ENCODE measurements around the gene HOGA1.

DNA sequence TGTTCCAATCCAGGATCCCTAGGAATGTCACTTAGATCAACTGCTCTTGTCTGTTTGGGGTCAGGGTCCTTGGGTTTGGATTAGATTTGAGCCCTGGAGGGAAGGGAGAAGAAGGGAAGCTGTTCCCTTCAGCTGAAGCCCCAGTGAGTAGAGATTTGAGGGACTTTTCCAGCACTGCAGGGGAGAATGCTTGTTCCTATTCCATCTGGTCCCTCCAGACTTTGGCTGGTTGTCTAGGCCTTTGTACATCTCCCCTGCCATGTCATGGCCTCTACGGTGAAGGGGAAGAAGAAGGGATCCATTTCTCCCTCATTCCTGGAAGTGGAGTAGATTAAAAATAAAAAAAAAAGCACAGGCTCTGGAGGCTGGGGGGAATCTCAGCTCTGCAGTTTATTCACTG is 16.4 kb downstream of the HOGA1 start:
- no peak for TF ChIP-seq POLR2AphosphoS5 (IDR thresholded peaks at IDR 0.05; ENCODE audit: low read depth, low read length)
- TF ChIP-seq, protein P1, sequence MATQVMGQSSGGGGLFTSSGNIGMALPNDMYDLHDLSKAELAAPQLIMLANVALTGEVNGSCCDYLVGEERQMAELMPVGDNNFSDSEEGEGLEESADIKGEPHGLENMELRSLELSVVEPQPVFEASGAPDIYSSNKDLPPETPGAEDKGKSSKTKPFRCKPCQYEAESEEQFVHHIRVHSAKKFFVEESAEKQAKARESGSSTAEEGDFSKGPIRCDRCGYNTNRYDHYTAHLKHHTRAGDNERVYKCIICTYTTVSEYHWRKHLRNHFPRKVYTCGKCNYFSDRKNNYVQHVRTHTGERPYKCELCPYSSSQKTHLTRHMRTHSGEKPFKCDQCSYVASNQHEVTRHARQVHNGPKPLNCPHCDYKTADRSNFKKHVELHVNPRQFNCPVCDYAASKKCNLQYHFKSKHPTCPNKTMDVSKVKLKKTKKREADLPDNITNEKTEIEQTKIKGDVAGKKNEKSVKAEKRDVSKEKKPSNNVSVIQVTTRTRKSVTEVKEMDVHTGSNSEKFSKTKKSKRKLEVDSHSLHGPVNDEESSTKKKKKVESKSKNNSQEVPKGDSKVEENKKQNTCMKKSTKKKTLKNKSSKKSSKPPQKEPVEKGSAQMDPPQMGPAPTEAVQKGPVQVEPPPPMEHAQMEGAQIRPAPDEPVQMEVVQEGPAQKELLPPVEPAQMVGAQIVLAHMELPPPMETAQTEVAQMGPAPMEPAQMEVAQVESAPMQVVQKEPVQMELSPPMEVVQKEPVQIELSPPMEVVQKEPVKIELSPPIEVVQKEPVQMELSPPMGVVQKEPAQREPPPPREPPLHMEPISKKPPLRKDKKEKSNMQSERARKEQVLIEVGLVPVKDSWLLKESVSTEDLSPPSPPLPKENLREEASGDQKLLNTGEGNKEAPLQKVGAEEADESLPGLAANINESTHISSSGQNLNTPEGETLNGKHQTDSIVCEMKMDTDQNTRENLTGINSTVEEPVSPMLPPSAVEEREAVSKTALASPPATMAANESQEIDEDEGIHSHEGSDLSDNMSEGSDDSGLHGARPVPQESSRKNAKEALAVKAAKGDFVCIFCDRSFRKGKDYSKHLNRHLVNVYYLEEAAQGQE (IDR thresholded peaks at IDR 0.05; ENCODE audit: insufficient read depth in 1 of 2, low read depth in 2 of 2, low read length in 2 of 2): no peak
- TF ChIP-seq SIN3A (IDR thresholded peaks at IDR 0.05; ENCODE audit: borderline replicate concordance, insufficient read depth, low read length): no peak
- TF ChIP-seq TAF1 (IDR thresholded peaks at IDR 0.05; ENCODE audit: borderline replicate concordance, insufficient read depth, low read length): no peak
- TF ChIP-seq FOXP2 (optimal IDR thresholded peaks at IDR 0.05; ENCODE audit: borderline replicate concordance, extremely low read depth, extremely low read length, insufficient read depth): no peak

Measured in PFSK-1 (cell line).